Neural progenitor cell (in vitro differentiated cells): ENCODE results near the gene ACD. TPM values are rescaled to one million over a fixed set of nuclear protein-coding genes. Genes with fewer than 3 reads are reported as not detected.

Experiments used
- DNase-seq: peaks from one replicate; pipeline ENCODE4 v3.0.0-alpha.2; 2016; ENCODE audit warnings: low spot score
- H2AFZ ChIP-seq: fragments of 200-600 bp; sonication (generic); replicated peaks from 2 replicates; pipeline ENCODE4 v1.6.1; 2016; ENCODE audit warnings: antibody characterized with exemption
- H3F3A ChIP-seq: fragments of 200-600 bp; sonication (generic); 2 replicates; pipeline ENCODE4 v1.6.1; 2016; ENCODE audit warnings: antibody characterized with exemption, low read depth
- H3K27ac ChIP-seq: fragments of 200-600 bp; sonication (generic); 2 replicates; pipeline ENCODE4 v1.5.1; 2016; ENCODE audit warnings: mild to moderate bottlenecking
- H3K27me3 ChIP-seq: fragments of 200-600 bp; sonication (generic); 2 replicates; pipeline ENCODE4 v1.6.1; 2016; ENCODE audit warnings: mild to moderate bottlenecking, moderate library complexity
- H3K36me3 ChIP-seq: fragments of 200-600 bp; sonication (generic); 2 replicates; pipeline ENCODE4 v1.5.1; 2016
- H3K4me1 ChIP-seq: fragments of 200-600 bp; sonication (generic); 2 replicates; pipeline ENCODE4 v1.6.1; 2016; ENCODE audit warnings: mixed run types
- H3K4me2 ChIP-seq: fragments of 200-600 bp; sonication (generic); 2 replicates; pipeline ENCODE4 v1.6.1; 2016
- H3K4me3 ChIP-seq: fragments of 200-600 bp; sonication (generic); 2 replicates; pipeline ENCODE4 v1.5.1; 2016
- H3K79me2 ChIP-seq: fragments of 200-600 bp; sonication (generic); 2 replicates; pipeline ENCODE4 v1.6.1; 2016; ENCODE audit warnings: low read depth
- H3K9ac ChIP-seq: fragments of 200-600 bp; sonication (generic); 2 replicates; pipeline ENCODE4 v1.6.1; 2016
- H3K9me3 ChIP-seq: fragments of 200-600 bp; sonication (generic); 2 replicates; pipeline ENCODE4 v1.5.1; 2016; ENCODE audit warnings: low read depth
- H4K20me1 ChIP-seq: fragments of 200-600 bp; sonication (generic); 2 replicates; pipeline ENCODE4 v1.6.1; 2016; ENCODE audit warnings: low read depth
- H3K27ac Mint-ChIP-seq: 3 replicates; pipeline ENCODE4 v1.8.0; 2021; ENCODE audit warnings: mixed read lengths
- H3K27me3 Mint-ChIP-seq: 2 replicates; pipeline ENCODE4 v1.8.0; 2022; ENCODE audit warnings: low read depth, mild to moderate bottlenecking, inconsistent platforms, moderate library complexity, mixed read lengths; ENCODE audit not compliant: insufficient read depth
- H3K36me3 Mint-ChIP-seq: 3 replicates; pipeline ENCODE4 v1.8.0; 2021; ENCODE audit warnings: mixed read lengths
- H3K4me1 Mint-ChIP-seq: 3 replicates; pipeline ENCODE4 v1.8.0; 2021; ENCODE audit warnings: mixed read lengths
- H3K4me3 Mint-ChIP-seq: 3 replicates; pipeline ENCODE4 v1.8.0; 2021; ENCODE audit warnings: mild to moderate bottlenecking, moderate library complexity, mixed read lengths
- H3K9me3 Mint-ChIP-seq: 3 replicates; pipeline ENCODE4 v1.8.0; 2020; ENCODE audit warnings: mixed read lengths
- CTCF ChIP-seq: fragments of 200-600 bp; sonication (generic); IDR thresholded peaks from 2 replicates; pipeline ENCODE4 v1.5.1; 2017; ENCODE audit warnings: antibody characterized with exemption, mild to moderate bottlenecking
- EZH2 ChIP-seq: fragments of 200-600 bp; sonication (generic); IDR thresholded peaks from 2 replicates; pipeline ENCODE4 v1.6.1; 2017; ENCODE audit warnings: antibody characterized with exemption, mild to moderate bottlenecking, moderate library complexity
- EZH2phosphoT487 ChIP-seq: fragments of 200-600 bp; sonication (generic); IDR thresholded peaks from 2 replicates; pipeline ENCODE4 v1.6.1; 2017; ENCODE audit warnings: antibody characterized with exemption
- total RNA-seq: library from RNA; depleted of rRNA; stranded (reverse); fragments of >200 nt; gene quantifications from 2 replicates; pipeline ENCODE4 v1.2.3, GENCODE V29; 2015; ENCODE audit warnings: low replicate concordance

The ACD gene
- total RNA-seq, 1 donor from 2014 or later, result 11.5 TPM

DNA sequence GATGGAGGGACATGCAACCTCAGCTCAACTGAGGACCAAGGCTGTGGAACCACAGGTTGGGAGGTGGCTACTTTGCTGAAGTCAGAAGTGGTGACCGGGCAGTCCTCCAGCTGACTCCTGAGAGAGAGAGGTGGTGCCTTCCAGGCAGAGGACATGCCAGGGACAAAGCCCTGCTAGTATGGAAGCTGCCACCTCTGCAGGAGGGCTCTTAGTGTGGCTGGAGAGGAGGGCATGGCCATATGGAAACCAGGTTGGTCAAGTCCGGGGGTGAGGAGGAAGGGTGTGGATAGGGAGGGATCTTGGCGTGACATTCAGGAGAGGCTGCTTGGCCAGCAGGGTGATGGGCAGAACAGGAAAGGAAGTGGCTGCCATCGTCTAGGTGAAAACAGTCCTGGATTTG is 12.2 kb upstream of the ACD start:
- peaks cover 4% of the 10 kb centered on the region for H3K27me3 Mint-ChIP-seq
- no peak overlapping the region for H3K4me3 ChIP-seq
- H4K20me1 ChIP-seq, result peaks cover 10% of the 10 kb centered on the region
- no peak overlapping the region for H3K4me2 ChIP-seq
- no peaks in the 10 kb centered on the region for H3K9me3 ChIP-seq
- H3K27ac ChIP-seq, result no peak overlapping the region
- H3K9me3 Mint-ChIP-seq, result no peaks in the 10 kb centered on the region
- H3K27me3 ChIP-seq, result peaks cover under 1% of the 10 kb centered on the region
- TF ChIP-seq EZH2, result no peak
- TF ChIP-seq EZH2phosphoT487, result no peak
- TF ChIP-seq CTCF, result no peak
- H3K36me3 Mint-ChIP-seq, result peaks cover 6% of the 10 kb centered on the region
- peaks cover 4% of the 10 kb centered on the region for H3K4me1 ChIP-seq
- peak overlapping the region; percentile 20 for H3K4me3 Mint-ChIP-seq
- no peak overlapping the region for H2AFZ ChIP-seq
- no peaks in the 10 kb centered on the region for H3K36me3 ChIP-seq
- no peaks in the 10 kb centered on the region for H3K79me2 ChIP-seq
- no peak for DNase-seq
- no peak overlapping the region for H3K9ac ChIP-seq
- no peak overlapping the region for H3K27ac Mint-ChIP-seq
- peaks cover 12% of the 10 kb centered on the region for H3F3A ChIP-seq
- peaks cover 17% of the 10 kb centered on the region for H3K4me1 Mint-ChIP-seq

DNA sequence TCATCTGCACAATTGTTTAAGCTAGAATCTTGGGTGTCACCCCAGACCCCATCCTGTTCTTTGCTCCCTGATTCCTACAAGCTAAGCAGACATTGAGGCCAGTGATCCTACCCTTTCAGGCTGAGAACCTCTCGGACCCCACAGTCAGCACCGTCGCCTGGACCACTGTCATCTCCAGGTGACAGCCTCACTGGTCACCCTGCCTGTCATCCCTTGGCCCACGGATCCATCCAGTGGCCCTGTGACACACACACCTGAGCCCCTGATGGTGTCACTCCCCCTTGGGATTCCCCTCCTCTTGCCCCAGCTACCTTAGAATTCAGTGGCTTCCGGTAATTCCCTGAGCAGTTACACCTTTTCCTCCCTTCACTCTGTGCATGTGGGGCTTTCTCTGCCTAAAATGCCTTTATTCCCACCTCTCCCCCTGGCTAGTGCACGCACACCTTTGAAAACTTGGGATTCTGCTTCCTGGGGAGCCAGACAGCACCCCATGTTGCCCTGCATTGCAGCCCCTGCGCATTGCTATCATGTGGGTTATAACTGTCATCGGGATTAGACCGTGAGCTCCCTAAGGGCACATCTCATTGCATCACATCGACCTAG is 9.5 kb upstream of the ACD start:
- Histone ChIP-seq H3K79me2 (no peaks in the 10 kb centered on the region), H3K9me3 (no peaks in the 10 kb centered on the region), H3K9ac (no peak overlapping the region), H3K27me3 (peaks cover 5% of the 10 kb centered on the region), H3K27ac (no peak overlapping the region), H3F3A (peaks cover 17% of the 10 kb centered on the region), H3K36me3 (no peaks in the 10 kb centered on the region), H3K4me2 (no peak overlapping the region), H4K20me1 (peaks cover 24% of the 10 kb centered on the region), H2AFZ (no peak overlapping the region), H3K4me1 (peaks cover 13% of the 10 kb centered on the region), H3K4me3 (no peak overlapping the region)
- Mint-ChIP-seq H3K27me3 (peaks cover 7% of the 10 kb centered on the region), H3K27ac (no peak overlapping the region), H3K36me3 (peaks cover 10% of the 10 kb centered on the region), H3K4me1 (peaks cover 30% of the 10 kb centered on the region), H3K4me3 (peak overlapping the region; percentile 57), H3K9me3 (no peaks in the 10 kb centered on the region)
- DNase-seq, result no peak
- no peak for TF ChIP-seq CTCF
- TF ChIP-seq EZH2, result no peak
- no peak for TF ChIP-seq EZH2phosphoT487

DNA sequence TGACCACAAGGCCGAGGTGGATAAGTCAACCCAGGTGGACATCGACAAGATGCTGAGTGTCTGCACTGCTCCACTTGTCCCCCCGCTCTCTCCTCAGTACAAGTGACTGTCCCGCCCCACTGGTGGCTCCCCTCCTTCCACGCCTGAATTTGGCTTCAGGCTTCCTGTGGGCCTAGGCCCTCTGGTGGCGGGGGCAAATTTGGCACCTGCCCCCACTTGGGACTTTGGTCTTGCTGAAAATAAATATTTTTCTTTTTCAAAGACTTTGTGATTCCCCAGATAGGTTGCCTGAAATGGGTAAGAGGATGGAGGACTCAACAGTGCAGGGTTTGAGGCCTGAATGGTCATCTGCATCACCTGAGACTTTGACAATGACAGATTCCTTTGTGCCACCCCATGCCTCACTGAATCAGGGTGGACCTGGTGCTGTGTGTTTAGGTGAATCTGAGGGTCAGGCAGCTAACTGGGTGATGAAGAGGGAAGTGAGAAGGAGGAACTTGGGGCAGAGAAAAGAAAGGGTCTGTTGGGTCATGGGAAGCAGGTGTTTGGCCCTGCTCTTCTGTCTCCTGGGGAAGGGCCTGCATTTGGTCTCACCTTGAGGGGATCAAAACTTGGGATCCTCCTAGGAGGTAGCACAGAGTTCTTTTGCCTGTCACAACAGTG is 8.6 kb upstream of the ACD start:
- Histone ChIP-seq H2AFZ (no peak overlapping the region), H3K4me1 (peaks cover 13% of the 10 kb centered on the region), H3K9me3 (no peaks in the 10 kb centered on the region), H3K4me3 (no peak overlapping the region), H3K36me3 (no peaks in the 10 kb centered on the region), H4K20me1 (peaks cover 30% of the 10 kb centered on the region), H3K79me2 (no peaks in the 10 kb centered on the region), H3K4me2 (no peak overlapping the region), H3F3A (peaks cover 17% of the 10 kb centered on the region), H3K27ac (no peak overlapping the region), H3K9ac (no peak overlapping the region), H3K27me3 (peaks cover 5% of the 10 kb centered on the region)
- no peaks in the 10 kb centered on the region for H3K9me3 Mint-ChIP-seq
- TF ChIP-seq EZH2phosphoT487 (no peak), CTCF (peak; percentile 15)
- peaks cover 31% of the 10 kb centered on the region for H3K4me1 Mint-ChIP-seq
- H3K36me3 Mint-ChIP-seq, result peaks cover 10% of the 10 kb centered on the region
- no peak for DNase-seq
- H3K4me3 Mint-ChIP-seq, result peak overlapping the region; percentile 45
- H3K27ac Mint-ChIP-seq, result peak overlapping the region; percentile 72
- peaks cover 7% of the 10 kb centered on the region for H3K27me3 Mint-ChIP-seq
